A549 treated with DMSO at 1 μM for 4 hours (cell line): Measurements from ENCODE around the gene GJA8. TPM values are rescaled to one million over a fixed set of nuclear protein-coding genes. Genes with fewer than 3 reads are reported as not detected.

Experiments used
- total RNA-seq: library from RNA; stranded (reverse); fragments of 200-300 nt; extraction: Qiagen RNA extraction; gene quantifications from 5 replicates; pipeline ENCODE4 v1.2.3, GENCODE V29; 2022; ENCODE audit warnings: low read depth

The GJA8 gene
- not detected in 5 replicates for total RNA-seq

GRCh38 chr1:147902253-147902845 is at the start of gene GJA8:
GJA8 (plus strand) TSS chr1:147902795; CDS start chr1:147907956, 5,161 bp downstream.

GRCh38 chr1:147928236-147929132 is 25.9 kb downstream of the GJA8 start, which contains the start of gene GPR89B:
GPR89B (plus strand) TSS chr1:147928420; CDS start chr1:147928537, 117 bp downstream.

Other genes with a start within 250 kb of the GJA8 start
- 18.0 to 25.2 TPM (median 22.5 TPM) in 5 replicates for gene ACP6, start 232.3 kb upstream of the GJA8 start, total RNA-seq
- gene GJA5, start 142.2 kb upstream of the GJA8 start, total RNA-seq, result not detected in 5 replicates
- gene GPR89B, start 25.6 kb downstream of the GJA8 start, total RNA-seq, result 3.5 to 5.5 TPM (median 4.1 TPM) in 5 replicates
- 4.5 to 5.1 TPM (median 5.0 TPM) in 5 replicates for gene NBPF11, start 249.5 kb downstream of the GJA8 start, total RNA-seq